Lower leg skin (tissue), 3 donors: Measurements from ENCODE around the gene SSX2IP.

Experiments used
- POLR2A ChIP-seq, 2 donors: fragments of 450-650 bp; IDR thresholded peaks; one replicate each; pipeline ENCODE4 v1.6.1; 2016 to 2017; ENCODE audit warnings: antibody characterized with exemption in 2 of 2, mild to moderate bottlenecking in 1 of 2, moderate library complexity in 1 of 2
- TF ChIP-seq, protein P1 (sequence below), 3 donors: fragments of 450-650 bp; IDR thresholded peaks; one replicate each; pipeline ENCODE4 v1.5.1; 2016; ENCODE audit warnings: antibody characterized with exemption in 3 of 3, mild to moderate bottlenecking in 3 of 3, moderate library complexity in 2 of 3

DNA sequence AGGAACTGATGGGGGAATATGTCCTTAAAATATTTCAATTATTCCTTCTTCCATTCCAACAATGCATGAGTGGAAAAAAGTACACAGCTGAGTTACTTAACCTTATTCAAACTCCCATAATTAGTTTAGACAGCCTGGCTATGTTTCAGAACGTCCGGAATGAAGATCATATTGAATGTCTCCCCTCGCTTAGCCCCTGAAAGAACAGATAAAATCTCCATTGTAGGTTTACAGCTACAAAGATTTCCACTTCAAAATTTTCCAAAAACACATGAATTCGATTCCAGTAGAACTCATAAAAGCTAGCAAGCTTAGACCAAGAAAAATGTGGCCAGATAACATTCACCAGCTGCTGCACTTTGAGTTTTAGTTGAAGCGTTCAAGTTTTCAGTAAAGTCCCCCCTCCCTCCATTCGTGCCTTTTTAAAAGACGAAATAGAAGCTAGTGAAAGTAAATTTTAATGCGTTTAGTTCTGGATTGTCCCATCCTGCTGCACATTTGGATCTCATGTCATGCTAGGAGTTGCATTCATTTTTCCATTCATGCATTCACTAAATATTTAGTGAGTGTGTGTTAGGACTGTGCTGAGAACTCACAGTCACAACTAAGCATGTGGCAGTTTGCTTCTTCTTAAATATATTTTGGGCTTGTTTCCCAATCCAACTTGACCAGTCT is 29.4 kb upstream of the SSX2IP start:
- TF ChIP-seq, protein P1, sequence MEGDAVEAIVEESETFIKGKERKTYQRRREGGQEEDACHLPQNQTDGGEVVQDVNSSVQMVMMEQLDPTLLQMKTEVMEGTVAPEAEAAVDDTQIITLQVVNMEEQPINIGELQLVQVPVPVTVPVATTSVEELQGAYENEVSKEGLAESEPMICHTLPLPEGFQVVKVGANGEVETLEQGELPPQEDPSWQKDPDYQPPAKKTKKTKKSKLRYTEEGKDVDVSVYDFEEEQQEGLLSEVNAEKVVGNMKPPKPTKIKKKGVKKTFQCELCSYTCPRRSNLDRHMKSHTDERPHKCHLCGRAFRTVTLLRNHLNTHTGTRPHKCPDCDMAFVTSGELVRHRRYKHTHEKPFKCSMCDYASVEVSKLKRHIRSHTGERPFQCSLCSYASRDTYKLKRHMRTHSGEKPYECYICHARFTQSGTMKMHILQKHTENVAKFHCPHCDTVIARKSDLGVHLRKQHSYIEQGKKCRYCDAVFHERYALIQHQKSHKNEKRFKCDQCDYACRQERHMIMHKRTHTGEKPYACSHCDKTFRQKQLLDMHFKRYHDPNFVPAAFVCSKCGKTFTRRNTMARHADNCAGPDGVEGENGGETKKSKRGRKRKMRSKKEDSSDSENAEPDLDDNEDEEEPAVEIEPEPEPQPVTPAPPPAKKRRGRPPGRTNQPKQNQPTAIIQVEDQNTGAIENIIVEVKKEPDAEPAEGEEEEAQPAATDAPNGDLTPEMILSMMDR (IDR thresholded peaks at IDR 0.05) = no peak
- no peak for TF ChIP-seq POLR2A (IDR thresholded peaks at IDR 0.05)
